Activated CD8-positive, alpha-beta T cell treated with anti-CD3 and anti-CD28 coated beads for 36 hours (primary cell): ENCODE data around the gene NSMCE4A. TPM values are rescaled to one million over a fixed set of nuclear protein-coding genes. Genes with fewer than 3 reads are reported as not detected.

Source experiments
- ATAC-seq: fragments of 200-7000 bp; cut with Tn5 transposase; one replicate; pipeline ENCODE4 v1.10.0; 2021; ENCODE audit warnings: mild to moderate bottlenecking, moderate library complexity
- CTCF ChIA-PET: fragments of 350-600 bp; sonication (Branson Sonifier 250); formaldehyde crosslinking; loops from one replicate; lab custom pipeline; 2021; ENCODE audit warnings: antibody characterized with exemption; lab: Charles Lee
- POLR2A ChIA-PET: fragments of 350-600 bp; sonication (Branson Sonifier 250); formaldehyde crosslinking; loops from one replicate; lab custom pipeline; 2021; ENCODE audit warnings: antibody characterized with exemption; lab: Charles Lee
- DNase-seq: peaks from one replicate; pipeline ENCODE4 v3.0.0-alpha.2; 2020
- H3K27ac Mint-ChIP-seq: one replicate; pipeline ENCODE4 v1.8.0; 2021; ENCODE audit warnings: mild to moderate bottlenecking, mixed read lengths
- H3K27me3 Mint-ChIP-seq: one replicate; pipeline ENCODE4 v1.8.0; 2021; ENCODE audit warnings: mixed read lengths
- H3K36me3 Mint-ChIP-seq: one replicate; pipeline ENCODE4 v1.8.0; 2021; ENCODE audit warnings: low read depth, mixed read lengths
- H3K4me1 Mint-ChIP-seq: one replicate; pipeline ENCODE4 v1.8.0; 2021; ENCODE audit warnings: low read depth, mixed read lengths
- H3K4me3 Mint-ChIP-seq: one replicate; pipeline ENCODE4 v1.8.0; 2021; ENCODE audit warnings: mild to moderate bottlenecking, moderate library complexity, mixed read lengths
- H3K9me3 Mint-ChIP-seq: one replicate; pipeline ENCODE4 v1.8.0; 2021; ENCODE audit warnings: mixed read lengths
- CTCF ChIP-seq: fragments of 200-600 bp; IDR thresholded peaks from one replicate; pipeline ENCODE4 v1.8.0; 2022; ENCODE audit warnings: antibody characterized with exemption, mild to moderate bottlenecking
- intact Hi-C: fragments of 100-400 bp; cut with micrococcal nuclease; formaldehyde crosslinking; loops from one replicate; pipeline ENCODE4 v1.10.0; 2022
- total RNA-seq, 2 experiments: library from RNA; stranded (reverse); gene quantifications; one replicate each; pipeline ENCODE4 v1.2.3, GENCODE V29; 2021

Gene NSMCE4A
- total RNA-seq, 2 experiments from 2014 or later: 49.7 to 50.8 TPM

DNA sequence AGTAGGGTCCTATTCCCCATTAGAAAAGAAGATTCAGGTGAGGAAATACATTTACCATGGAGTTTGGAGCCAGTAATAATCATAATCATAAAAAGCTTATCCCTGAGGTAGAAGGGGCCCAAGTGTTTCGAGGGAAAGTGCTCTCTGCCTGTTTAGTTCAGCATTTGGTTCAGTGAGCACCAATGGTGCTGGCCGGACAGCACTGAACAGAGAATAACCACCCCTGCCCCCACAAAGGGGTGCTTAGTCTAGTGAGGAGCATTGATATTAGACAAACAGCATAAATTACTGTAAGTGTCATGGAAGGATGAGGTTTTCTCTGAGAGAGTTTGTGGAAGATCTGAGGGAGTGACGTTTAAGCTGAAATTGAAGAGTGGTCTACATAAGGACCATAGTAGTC is 25.6 kb downstream of the NSMCE4A start:
- ChIA-PET CTCF (no interaction called here), POLR2A (interaction anchor here (0.7 kb wide), 1 partner anchor 22 kb away, joined by 3 read pairs; no protein-coding TSS in a partner anchor)
- DNase-seq (no peak), ATAC-seq (no peak)
- no peak overlapping the region for H3K4me3 Mint-ChIP-seq
- intact Hi-C loops: no loop called here
- no peaks in the 10 kb centered on the region for H3K4me1 Mint-ChIP-seq
- H3K36me3 Mint-ChIP-seq: peaks cover 5% of the 10 kb centered on the region
- no peak for TF ChIP-seq CTCF
- H3K27me3 Mint-ChIP-seq: no peaks in the 10 kb centered on the region
- no peaks in the 10 kb centered on the region for H3K9me3 Mint-ChIP-seq
- no peak overlapping the region for H3K27ac Mint-ChIP-seq

GRCh38 chr10:121949049-121949448 is 26.0 kb downstream of the NSMCE4A start:
- DNase-seq: no peak
- H3K9me3 Mint-ChIP-seq: no peaks in the 10 kb centered on the region
- intact Hi-C loops: no loop called here
- peaks cover 5% of the 10 kb centered on the region for H3K36me3 Mint-ChIP-seq
- H3K27me3 Mint-ChIP-seq: no peaks in the 10 kb centered on the region
- POLR2A ChIA-PET: interaction anchor here (0.7 kb wide), 1 partner anchor 22 kb away, joined by 3 read pairs; no protein-coding TSS in a partner anchor
- no peaks in the 10 kb centered on the region for H3K4me1 Mint-ChIP-seq
- H3K27ac Mint-ChIP-seq: no peak overlapping the region
- CTCF ChIA-PET: interaction anchor here (1.3 kb wide), 1 partner anchor 8 kb away, joined by 5 read pairs; no protein-coding TSS in a partner anchor
- no peak for TF ChIP-seq CTCF
- no peak overlapping the region for H3K4me3 Mint-ChIP-seq
- ATAC-seq: no peak

DNA sequence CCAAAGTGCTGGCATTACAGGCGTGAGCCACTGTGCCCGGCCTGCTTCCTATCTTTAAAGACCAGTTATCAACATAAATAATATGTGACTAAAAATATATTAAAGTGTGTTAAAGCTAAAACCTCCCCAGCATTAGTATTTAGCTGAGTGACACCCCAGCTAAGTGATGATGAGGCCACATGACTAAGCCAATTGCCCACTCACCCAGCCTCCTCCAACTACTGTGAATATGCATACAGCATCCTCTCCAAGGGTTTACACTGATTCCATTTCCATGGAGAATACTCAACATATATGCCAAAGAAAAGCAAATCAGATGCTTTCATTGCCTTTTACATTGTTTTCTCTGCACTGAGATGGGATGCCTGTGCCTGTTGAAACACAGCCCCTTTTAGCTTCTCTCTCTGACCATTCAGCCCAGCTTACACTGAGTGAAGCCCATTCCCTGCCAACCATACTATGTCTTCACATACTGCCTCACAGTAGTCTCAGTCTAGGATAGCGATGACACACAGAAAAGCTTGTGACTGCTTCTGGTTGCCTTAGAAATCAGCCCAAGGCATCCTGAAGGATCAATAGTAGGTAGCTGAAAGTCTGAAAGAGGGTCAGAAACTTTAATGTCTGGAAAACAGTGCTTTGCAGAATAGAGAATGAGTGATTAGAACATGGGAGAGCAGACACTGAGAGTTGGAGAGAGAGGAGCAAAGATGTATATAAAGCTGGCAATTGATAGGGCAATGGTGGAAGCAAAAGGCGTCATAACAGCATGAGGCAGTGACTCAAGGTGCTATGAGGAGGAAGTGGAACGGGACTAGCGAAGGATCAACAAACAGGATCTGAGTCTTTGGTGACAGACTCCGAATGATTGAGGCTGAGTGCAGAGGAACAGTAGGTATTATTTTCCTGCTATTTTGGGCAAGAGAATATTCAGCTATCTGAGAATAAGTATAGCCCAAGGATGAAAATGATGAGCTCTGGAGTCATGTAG is 27.4 kb downstream of the NSMCE4A start:
- peaks cover 1% of the 10 kb centered on the region for H3K27me3 Mint-ChIP-seq
- intact Hi-C loops: no loop called here
- no peaks in the 10 kb centered on the region for H3K4me1 Mint-ChIP-seq
- ChIA-PET POLR2A (no interaction called here), CTCF (interaction anchor here (1.3 kb wide), 1 partner anchor 10 kb away, joined by 5 read pairs; no protein-coding TSS in a partner anchor)
- no peaks in the 10 kb centered on the region for H3K9me3 Mint-ChIP-seq
- no peak for ATAC-seq
- TF ChIP-seq CTCF: no peak
- peaks cover 2% of the 10 kb centered on the region for H3K36me3 Mint-ChIP-seq
- no peak overlapping the region for H3K27ac Mint-ChIP-seq
- no peak for DNase-seq
- no peak overlapping the region for H3K4me3 Mint-ChIP-seq

DNA sequence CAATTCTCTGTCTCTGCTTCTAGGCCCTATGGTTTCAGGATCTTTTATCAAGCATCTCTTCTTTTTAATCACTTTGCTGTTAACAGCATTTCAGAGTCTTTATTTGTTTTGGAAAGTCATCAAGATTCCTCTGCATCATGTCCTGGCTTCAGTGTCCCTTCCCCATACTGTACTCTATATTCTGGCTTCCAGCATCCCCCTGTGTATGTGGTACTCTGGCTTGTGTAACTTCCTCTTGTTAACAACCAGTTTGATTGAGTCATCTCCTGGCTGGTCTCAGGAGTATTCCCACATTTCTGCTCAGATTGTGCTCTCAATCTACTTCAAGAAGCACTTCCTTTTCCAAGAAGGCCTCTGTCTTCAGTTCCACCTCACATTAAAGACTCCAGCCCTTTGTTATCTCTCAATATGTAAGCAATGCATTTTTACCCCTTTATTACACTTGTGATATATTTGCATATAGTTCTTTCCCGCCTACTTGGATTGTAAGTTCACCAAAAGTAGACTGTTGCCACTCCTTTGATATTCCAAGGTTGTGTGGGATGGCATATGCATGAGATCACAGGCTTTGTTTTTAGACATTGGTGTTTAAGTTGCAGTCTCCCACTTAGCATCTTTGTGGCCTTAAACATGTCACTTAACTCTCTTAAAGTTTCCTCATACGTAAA is 32.1 kb downstream of the NSMCE4A start:
- Mint-ChIP-seq H3K4me1 (no peaks in the 10 kb centered on the region), H3K4me3 (no peak overlapping the region), H3K27me3 (peaks cover 17% of the 10 kb centered on the region), H3K9me3 (no peaks in the 10 kb centered on the region), H3K27ac (no peak overlapping the region), H3K36me3 (no peaks in the 10 kb centered on the region)
- DNase-seq (no peak), ATAC-seq (no peak)
- ChIA-PET CTCF (no interaction called here), POLR2A (no interaction called here)
- intact Hi-C loops: no loop called here
- no peak for TF ChIP-seq CTCF
